Transverse colon (tissue), 4 donors: ENCODE results near the gene UBXN10.

Experiments used
- EP300 ChIP-seq: sonication (generic); formaldehyde crosslinking; IDR thresholded peaks from one replicate; pipeline ENCODE4 v1.6.1; 2017; ENCODE audit warnings: antibody characterized with exemption, low read depth
- POLR2A ChIP-seq: fragments of 450-650 bp; IDR thresholded peaks from one replicate; pipeline ENCODE4 v1.6.1; 2016; ENCODE audit warnings: antibody characterized with exemption, mild to moderate bottlenecking, moderate library complexity
- POLR2AphosphoS5 ChIP-seq, 3 donors: sonication (generic); formaldehyde crosslinking; IDR thresholded peaks; one replicate each; pipeline ENCODE4 v1.6.1; 2016; ENCODE audit warnings: antibody characterized with exemption in 3 of 3
- TF ChIP-seq, protein P1 (sequence below), 5 experiments: fragments of 200-600 bp in 3 of 5; fragments of 450-650 bp in 2 of 5; sonication (generic) in 3 of 5; IDR thresholded peaks; 1 replicate in 2 of 5; 2 replicates in 3 of 5; pipeline ENCODE4 v1.5.1; 2016 to 2017; ENCODE audit warnings: antibody characterized with exemption in 5 of 5, inconsistent platforms in 3 of 5, mild to moderate bottlenecking in 2 of 5, moderate library complexity in 1 of 5

- TF ChIP-seq, protein P1, sequence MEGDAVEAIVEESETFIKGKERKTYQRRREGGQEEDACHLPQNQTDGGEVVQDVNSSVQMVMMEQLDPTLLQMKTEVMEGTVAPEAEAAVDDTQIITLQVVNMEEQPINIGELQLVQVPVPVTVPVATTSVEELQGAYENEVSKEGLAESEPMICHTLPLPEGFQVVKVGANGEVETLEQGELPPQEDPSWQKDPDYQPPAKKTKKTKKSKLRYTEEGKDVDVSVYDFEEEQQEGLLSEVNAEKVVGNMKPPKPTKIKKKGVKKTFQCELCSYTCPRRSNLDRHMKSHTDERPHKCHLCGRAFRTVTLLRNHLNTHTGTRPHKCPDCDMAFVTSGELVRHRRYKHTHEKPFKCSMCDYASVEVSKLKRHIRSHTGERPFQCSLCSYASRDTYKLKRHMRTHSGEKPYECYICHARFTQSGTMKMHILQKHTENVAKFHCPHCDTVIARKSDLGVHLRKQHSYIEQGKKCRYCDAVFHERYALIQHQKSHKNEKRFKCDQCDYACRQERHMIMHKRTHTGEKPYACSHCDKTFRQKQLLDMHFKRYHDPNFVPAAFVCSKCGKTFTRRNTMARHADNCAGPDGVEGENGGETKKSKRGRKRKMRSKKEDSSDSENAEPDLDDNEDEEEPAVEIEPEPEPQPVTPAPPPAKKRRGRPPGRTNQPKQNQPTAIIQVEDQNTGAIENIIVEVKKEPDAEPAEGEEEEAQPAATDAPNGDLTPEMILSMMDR (IDR thresholded peaks at IDR 0.05): no peak
- no peak for TF ChIP-seq EP300
- no peak for TF ChIP-seq POLR2A
- TF ChIP-seq POLR2AphosphoS5 (IDR thresholded peaks at IDR 0.05): no peak
These were observed 4.6 kb downstream of the UBXN10 start for GRCh38 chr1:20190256-20191160.
